ENCODE data around the gene ADAMTSL3. TPM values are rescaled to one million over a fixed set of nuclear protein-coding genes. Genes with fewer than 3 reads are reported as not detected.
"Not testable (repeated sequence)": the region's sequence is repeated elsewhere in the genome, so short reads cannot be mapped to it uniquely, and the experiment has no call there.

The ADAMTSL3 gene
- total RNA-seq, 4 donors from 2014 or later, result 16.6 to 30.0 (median 21.8) TPM

DNA sequence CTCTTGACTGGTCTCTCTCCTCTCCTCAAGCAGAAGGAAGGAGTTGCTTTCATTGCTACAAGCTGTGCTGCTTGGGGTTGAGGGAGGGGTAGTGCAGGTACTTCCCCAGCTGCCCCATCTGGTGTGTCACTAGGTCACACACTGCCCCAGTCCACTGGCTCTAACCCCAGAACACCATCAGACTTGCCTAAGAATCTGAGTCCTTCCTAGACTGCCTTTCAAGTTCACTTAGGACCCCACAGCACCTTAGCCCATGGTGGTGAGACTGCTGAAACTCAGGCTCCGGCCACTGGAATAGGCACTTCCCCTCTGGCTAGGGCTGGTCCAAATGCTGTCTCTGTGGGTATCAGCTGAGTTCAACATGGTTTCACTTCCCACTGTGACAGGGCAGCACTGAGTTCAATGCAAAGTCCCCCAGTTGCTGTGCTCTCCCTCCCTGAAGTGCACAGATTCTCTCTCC lies 301.9 kb downstream of the ADAMTSL3 start:
- Histone ChIP-seq H3K27ac (replicated peaks in 1 of 4) (no peak overlapping the region), H3K27me3 (no peaks in the 10 kb centered on the region), H3K4me1 (no peaks in the 10 kb centered on the region), H3K4me3 (no peak overlapping the region), H3K36me3 (peaks cover 0 to 32% (median 12%) of the 10 kb centered on the region in 4 donors), H3K9me3 (no peaks in the 10 kb centered on the region)
- TF ChIP-seq POLR2A (IDR thresholded peaks at IDR 0.05; ENCODE audit: low read depth), result no peak
- no peak for TF ChIP-seq EP300 (IDR thresholded peaks at IDR 0.05)
- TF ChIP-seq, protein P1, sequence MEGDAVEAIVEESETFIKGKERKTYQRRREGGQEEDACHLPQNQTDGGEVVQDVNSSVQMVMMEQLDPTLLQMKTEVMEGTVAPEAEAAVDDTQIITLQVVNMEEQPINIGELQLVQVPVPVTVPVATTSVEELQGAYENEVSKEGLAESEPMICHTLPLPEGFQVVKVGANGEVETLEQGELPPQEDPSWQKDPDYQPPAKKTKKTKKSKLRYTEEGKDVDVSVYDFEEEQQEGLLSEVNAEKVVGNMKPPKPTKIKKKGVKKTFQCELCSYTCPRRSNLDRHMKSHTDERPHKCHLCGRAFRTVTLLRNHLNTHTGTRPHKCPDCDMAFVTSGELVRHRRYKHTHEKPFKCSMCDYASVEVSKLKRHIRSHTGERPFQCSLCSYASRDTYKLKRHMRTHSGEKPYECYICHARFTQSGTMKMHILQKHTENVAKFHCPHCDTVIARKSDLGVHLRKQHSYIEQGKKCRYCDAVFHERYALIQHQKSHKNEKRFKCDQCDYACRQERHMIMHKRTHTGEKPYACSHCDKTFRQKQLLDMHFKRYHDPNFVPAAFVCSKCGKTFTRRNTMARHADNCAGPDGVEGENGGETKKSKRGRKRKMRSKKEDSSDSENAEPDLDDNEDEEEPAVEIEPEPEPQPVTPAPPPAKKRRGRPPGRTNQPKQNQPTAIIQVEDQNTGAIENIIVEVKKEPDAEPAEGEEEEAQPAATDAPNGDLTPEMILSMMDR (IDR thresholded peaks at IDR 0.05), result no peak
- no peak for TF ChIP-seq POLR2AphosphoS5 (IDR thresholded peaks at IDR 0.05)
- WGBS, result no CpG with 5 or more reads among the region's 1 CpG
- no peak for DNase-seq (ENCODE audit: extremely low spot score)
- intact Hi-C loops (cut with DNase I), result no loop called here

DNA sequence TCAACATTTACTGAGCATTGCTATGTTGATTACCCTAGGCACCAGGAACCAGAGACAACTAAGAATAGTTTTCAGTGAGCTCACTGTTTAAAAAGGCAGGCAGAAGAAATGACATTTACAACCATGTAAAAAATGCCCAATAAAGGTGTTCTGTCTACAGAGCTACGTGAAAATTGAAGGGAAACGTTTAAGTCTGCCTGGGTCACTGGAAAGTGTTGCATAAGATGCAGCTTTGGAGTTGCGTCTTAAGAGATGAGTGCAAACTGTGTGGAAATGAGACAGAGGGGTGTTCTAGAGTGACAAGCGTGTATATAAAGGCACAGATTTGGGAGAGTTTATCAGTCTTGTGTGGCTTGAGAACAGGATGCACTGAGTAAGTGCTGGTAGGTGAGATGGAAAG lies 303.0 kb downstream of the ADAMTSL3 start:
- Histone ChIP-seq H3K9me3 (no peaks in the 10 kb centered on the region), H3K27me3 (no peaks in the 10 kb centered on the region), H3K4me3 (no peak overlapping the region), H3K4me1 (no peaks in the 10 kb centered on the region), H3K27ac (replicated peaks in 1 of 4) (no peak overlapping the region), H3K36me3 (peaks cover 0 to 35% (median 11%) of the 10 kb centered on the region in 4 donors)
- 72% methylated on average over 4 of the region's 4 CpGs for WGBS
- no peak for DNase-seq (ENCODE audit: extremely low spot score)
- intact Hi-C loops (cut with DNase I), result no loop called here
- TF ChIP-seq, protein P1 (IDR thresholded peaks at IDR 0.05), result no peak
- no peak for TF ChIP-seq EP300 (IDR thresholded peaks at IDR 0.05)
- no peak for TF ChIP-seq POLR2AphosphoS5 (IDR thresholded peaks at IDR 0.05)
- TF ChIP-seq POLR2A (IDR thresholded peaks at IDR 0.05; ENCODE audit: low read depth), result no peak

DNA sequence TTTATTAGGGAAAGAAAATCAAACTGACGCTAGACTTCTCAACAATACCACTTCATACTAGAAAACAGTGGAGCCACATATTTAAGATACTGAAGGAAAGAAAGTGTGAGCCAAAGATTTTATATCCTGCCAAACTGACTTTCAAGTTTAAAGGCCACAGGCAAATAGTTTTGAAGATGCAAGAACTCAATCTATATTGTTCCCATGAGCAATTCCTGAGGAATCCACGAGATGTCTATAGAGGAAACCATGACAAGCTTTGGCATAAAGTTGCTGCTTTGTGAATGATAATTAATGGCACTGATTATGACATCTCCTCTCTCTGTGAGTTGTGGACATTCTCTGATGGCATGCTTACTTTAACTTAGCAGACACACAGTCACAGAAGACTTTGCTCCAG lies 305.6 kb downstream of the ADAMTSL3 start:
- no peak overlapping the region for H3K27ac ChIP-seq (replicated peaks in 1 of 4)
- intact Hi-C loops (cut with DNase I), result no loop called here

DNA sequence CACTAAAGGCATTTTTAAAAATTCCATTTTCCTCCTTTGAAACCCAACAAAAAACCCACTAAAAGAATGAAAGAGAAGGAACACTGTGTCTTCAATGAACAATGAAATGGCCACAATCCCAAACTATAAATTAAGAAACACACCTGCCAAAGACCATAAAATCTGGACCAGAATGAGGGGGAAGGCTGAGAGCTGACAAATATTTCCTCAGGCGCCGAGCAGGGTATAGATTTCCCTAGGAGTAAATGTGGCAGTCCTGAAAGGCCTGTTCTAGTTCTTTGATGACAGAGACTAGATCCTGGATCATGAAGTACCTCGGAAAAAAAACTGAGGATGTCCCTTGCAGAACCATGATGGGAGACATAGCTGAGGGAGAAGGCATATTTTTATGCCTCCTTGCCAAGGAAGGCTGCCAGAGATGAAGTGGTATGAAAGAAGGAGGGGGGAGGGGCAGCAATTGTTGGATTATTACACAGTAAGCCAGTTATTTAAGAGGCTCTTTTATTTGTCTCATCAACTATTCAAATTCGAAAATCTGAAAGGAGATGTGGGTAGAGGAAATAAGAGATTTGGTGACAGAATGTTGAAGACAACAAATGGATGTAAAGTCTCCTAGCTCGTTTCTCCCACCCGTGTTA lies 306.4 kb downstream of the ADAMTSL3 start:
- Histone ChIP-seq H3K27ac (replicated peaks in 1 of 4) (no peak overlapping the region), H3K27me3 (no peaks in the 10 kb centered on the region), H3K36me3 (peaks cover 0 to 16% (median 1%) of the 10 kb centered on the region in 4 donors), H3K4me1 (no peaks in the 10 kb centered on the region), H3K9me3 (no peaks in the 10 kb centered on the region), H3K4me3 (no peak overlapping the region)
- TF ChIP-seq EP300 (IDR thresholded peaks at IDR 0.05), result no peak
- TF ChIP-seq POLR2AphosphoS5 (IDR thresholded peaks at IDR 0.05), result no peak
- no peak for TF ChIP-seq POLR2A (IDR thresholded peaks at IDR 0.05; ENCODE audit: low read depth)
- TF ChIP-seq, protein P1 (IDR thresholded peaks at IDR 0.05), result no peak
- intact Hi-C loops (cut with DNase I), result no loop called here
- WGBS, result 78% methylated on average over 6 of the region's 6 CpGs
- no peak for DNase-seq (ENCODE audit: extremely low spot score)

More for the DNA sequence above, 305.6 kb downstream of the ADAMTSL3 start:
- Histone ChIP-seq H3K9me3 (no peaks in the 10 kb centered on the region), H3K27me3 (no peaks in the 10 kb centered on the region), H3K36me3 (peaks cover 0 to 25% (median 5%) of the 10 kb centered on the region in 4 donors), H3K4me1 (no peaks in the 10 kb centered on the region), H3K4me3 (no peak overlapping the region)
- DNase-seq (ENCODE audit: extremely low spot score), result no peak
- WGBS, result 88% methylated on average over 2 of the region's 2 CpGs
- TF ChIP-seq POLR2AphosphoS5 (IDR thresholded peaks at IDR 0.05) (no peak), EP300 (IDR thresholded peaks at IDR 0.05) (no peak)

DNA sequence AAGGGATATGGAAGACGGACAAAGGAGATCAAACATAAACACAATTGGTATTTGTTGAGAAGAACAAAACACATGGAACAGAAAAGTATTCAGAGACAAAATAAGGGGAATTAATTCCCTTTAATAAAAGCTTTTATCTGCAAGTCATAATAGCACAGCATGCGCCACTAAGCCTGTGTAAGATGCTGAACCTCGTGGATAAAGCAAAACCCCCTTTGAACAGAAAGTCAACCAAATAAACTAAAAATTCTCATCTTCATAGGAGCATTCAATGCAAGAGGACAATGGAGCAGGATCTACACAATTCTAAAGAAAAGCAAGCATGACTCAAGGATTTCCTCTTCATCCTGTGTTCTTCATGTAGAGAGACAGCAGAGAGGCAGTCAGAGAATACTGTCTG lies 307.4 kb downstream of the ADAMTSL3 start:
- Histone ChIP-seq H3K4me3 (no peak overlapping the region), H3K36me3 (peaks cover 0 to 8% (median 0%) of the 10 kb centered on the region in 4 donors), H3K27me3 (no peaks in the 10 kb centered on the region), H3K27ac (replicated peaks in 1 of 4) (no peak overlapping the region), H3K4me1 (no peaks in the 10 kb centered on the region), H3K9me3 (no peaks in the 10 kb centered on the region)
- intact Hi-C loops (cut with DNase I), result no loop called here
- no peak for DNase-seq (ENCODE audit: extremely low spot score)
- 90% methylated on average over 3 of the region's 3 CpGs for WGBS
- TF ChIP-seq POLR2AphosphoS5 (IDR thresholded peaks at IDR 0.05) (no peak), POLR2A (IDR thresholded peaks at IDR 0.05; ENCODE audit: low read depth) (no peak), EP300 (IDR thresholded peaks at IDR 0.05) (no peak)
- TF ChIP-seq, protein P1 (IDR thresholded peaks at IDR 0.05), result no peak

DNA sequence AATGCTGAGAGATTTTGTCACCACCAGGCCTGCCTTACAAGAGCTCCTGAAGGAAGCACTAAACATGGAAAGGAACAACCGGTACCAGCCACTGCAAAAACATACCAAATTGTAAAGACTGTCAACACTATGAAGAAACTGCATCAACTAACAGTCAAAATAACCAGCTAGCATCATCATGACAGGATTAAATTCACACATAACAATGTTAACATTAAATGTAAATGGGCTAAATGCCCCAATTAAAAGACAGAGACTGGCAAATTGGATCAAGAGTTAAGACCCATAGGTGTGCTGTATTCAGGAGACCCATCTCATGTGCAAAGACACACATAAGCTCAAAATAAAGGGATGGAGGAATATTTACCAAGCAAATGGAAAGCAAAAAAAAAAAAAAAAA lies 311.0 kb downstream of the ADAMTSL3 start:
- H3K36me3 ChIP-seq; H3K4me1 ChIP-seq; H3K27me3 ChIP-seq; DNase-seq (ENCODE audit: extremely low spot score); H3K27ac ChIP-seq (replicated peaks in 1 of 4); H3K4me3 ChIP-seq; intact Hi-C loops (cut with DNase I): not testable (repeated sequence)
- 100% methylated on average over 1 of the region's 1 CpG for WGBS
- peaks cover 0 to 11% (median 0%) of the 10 kb centered on the region in 4 donors for H3K9me3 ChIP-seq

All from esophagus muscularis mucosa (tissue), 4 donors.